Measurements from ENCODE around the gene ARHGEF33.

The ARHGEF33 gene

DNA sequence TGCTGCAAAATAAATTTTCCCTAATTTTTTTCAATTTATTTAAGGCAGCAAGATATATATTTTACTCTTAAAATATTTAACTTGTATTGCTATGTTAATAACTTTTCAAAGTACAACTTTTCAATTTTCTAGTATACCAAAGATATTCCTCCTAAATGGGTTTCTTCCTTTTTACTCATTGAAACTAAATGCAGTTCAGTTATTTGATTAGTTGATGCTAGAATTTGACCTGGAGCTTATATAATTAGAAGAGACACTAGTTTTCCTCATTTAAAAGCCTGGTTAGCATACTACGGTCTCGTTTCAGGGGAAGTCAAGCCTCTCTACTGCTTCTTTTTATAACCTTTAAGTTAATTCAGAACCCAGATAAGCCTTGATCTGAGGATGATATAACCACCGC is at the start of gene ARHGEF33:
Gene ARHGEF33 (plus strand): TSS at position 301 of the 400 bp plus-strand sequence. CDS start 29,573 bp downstream, outside the sequence.
- no peak for DNase-seq

DNA sequence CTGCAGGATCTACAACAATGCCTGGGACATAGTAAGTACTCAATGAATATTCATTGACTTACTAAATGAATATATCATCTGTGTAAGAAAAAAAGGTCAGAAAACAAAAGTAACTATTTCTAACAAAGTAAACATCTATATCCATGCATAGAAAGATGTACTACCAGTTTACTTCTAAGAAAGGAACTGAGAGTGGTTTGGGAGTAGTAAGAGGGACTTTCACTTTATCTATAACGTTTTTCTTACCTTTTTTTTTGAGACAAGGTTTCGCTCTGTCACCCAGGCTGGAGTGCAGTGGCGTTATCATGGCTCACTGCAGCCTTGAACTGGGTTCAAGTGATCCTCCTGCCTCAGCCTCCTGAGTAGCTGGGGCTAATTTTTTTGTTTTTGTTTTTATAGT is 39.6 kb upstream of the ARHGEF33 start:
- DNase-seq, result no peak

DNA sequence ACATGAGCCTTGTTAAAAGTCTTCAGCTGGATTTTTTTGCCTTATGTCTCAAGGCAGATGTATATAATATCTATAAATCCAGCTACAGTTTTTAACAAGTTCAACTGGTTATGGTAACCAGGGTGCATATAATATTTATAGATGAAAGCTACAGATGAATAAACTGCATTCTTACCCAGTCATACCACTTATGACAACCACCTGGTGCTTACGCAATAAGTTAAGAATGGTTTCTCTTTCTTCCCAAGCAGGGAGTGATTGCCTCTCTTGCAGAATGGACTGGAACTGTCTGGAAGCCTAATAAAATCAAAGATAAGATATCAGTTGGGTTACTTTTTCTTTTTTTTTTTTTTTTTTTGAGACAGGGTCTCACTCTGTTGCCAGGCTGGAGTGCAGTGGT is 33.5 kb upstream of the ARHGEF33 start:
- DNase-seq, result peak; percentile 31

DNA sequence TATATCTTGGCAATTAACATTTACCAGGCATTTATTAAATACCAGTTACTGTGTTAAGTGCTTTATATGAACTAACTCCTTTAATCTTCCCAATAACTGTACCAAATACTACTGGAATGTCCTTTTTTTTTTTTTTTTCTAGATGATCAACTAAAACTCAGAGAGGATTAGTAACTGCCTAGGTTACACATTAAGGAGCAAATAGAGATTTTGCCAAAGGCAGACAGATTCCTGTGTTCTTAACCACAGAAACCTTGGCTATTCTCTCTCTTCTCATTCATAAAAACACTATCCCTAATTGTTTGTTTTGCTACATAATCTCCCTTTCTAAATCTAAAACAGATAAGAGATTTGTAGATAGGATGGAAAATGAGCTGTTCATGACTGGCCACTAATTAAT is 27.2 kb upstream of the ARHGEF33 start:
- no peak for DNase-seq

DNA sequence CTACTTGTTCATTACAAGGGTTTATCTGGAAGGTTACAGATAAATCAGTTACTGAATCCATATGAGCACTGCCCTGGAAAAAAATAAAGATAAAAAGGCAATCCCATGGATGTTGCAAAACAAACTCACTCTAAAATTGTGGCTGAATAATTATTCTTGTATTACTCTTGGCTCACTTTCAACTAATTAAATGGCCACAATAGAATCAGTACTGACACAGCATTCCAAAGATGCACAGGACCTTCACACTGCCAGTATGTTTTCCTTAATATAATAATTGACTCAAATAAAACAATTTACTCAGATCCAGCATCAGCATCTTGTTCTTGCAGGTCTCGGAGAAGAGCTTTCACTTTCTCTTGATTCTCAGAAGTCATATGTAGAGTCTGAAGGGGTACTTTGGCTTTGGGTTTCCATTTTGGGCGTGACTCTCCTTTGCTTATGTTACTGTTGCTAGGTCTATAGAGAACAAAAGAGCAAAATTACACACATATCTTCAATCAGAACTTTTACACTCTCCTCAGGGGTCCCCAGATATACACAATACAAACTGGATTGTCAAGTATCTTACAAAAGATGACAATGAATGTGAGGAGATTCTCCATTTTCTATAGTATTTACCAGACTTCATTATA is 26.5 kb upstream of the ARHGEF33 start:
- no peak for DNase-seq

DNA sequence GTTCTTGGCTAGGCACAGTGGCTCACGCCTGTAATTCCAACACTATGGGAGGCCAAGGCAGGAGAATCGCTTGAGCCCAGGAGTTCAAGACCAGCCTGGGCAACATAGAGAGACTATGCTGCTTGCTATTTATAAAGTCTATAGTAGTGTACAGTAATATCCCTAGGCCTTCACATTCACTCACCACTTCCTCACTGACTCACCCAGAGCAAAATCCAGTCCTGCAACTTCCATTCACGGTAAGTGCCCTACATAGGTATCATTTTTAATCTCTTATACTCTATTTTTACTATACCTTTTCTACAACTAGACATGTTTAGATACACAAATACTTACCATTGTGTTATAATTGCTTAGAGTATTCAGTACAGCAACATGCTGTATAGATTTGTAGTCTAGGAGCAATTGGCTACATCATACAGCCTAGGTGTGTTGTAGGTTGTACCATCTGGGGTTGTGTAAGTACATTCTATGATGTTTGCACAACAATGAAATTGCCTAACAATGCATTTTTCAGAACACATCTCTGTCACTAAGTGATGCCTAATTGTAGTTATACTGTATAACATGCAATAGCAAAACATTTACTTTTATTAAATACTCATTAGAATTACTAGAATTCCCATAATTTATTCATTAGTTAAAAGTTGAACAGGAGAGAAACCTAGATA is 22.8 kb upstream of the ARHGEF33 start:
- DNase-seq, result peak; percentile 2

DNA sequence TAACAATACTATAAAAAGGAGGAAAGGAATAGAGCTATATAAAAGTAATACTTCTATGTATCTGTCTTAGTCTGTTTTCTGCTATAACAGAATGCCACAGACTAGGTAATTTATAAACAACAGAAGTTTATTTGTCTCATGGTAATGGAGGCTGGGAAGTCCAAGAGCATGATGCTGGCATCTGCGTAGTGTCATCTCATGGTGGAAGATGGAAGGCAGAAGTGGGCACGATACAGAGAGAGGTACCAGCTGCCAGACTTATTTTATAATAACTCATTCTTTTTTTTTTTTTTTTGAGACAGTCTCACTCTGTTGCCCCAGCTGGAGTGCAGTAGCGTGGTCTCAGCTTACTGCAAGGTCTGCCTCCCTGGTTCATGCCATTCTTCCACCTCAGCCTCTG is 18.2 kb upstream of the ARHGEF33 start:
- no peak for DNase-seq

DNA sequence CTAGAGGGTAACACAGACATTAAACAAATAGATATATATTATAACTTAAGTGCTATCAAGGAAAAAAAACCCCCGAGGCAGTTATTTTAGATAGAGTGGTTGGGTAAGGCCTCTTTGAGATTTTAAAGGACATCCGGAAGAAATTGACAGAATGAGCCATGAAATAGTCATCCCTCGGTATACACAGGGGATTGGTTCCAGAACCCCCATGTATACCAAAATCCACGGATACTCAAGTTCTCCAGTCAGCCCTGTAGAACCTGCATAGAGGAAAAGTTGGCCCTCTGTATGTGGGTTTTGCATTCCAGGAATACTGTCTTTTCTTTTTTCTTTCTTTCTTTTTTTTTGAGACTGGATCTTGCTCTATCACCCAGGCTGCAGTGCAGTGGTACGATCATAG is 15.9 kb upstream of the ARHGEF33 start:
- DNase-seq, result no peak

DNA sequence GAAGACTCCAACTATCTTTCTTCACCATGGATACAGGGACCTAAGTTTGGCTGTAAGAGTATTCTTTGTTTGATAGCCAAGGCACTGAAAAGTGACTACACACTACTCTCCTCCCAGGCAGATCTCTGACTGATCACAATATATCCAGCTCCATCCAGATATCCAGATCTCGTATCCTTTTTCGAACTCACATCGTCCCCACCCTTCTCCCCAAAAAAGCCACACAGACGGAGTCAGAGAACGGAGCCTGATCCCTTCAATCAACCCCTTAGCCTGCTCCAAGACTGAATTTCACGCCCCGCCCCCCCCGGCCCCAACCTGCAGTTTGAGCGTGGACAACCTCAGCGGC is 14.5 kb upstream of the ARHGEF33 start:
- no peak for DNase-seq

DNA sequence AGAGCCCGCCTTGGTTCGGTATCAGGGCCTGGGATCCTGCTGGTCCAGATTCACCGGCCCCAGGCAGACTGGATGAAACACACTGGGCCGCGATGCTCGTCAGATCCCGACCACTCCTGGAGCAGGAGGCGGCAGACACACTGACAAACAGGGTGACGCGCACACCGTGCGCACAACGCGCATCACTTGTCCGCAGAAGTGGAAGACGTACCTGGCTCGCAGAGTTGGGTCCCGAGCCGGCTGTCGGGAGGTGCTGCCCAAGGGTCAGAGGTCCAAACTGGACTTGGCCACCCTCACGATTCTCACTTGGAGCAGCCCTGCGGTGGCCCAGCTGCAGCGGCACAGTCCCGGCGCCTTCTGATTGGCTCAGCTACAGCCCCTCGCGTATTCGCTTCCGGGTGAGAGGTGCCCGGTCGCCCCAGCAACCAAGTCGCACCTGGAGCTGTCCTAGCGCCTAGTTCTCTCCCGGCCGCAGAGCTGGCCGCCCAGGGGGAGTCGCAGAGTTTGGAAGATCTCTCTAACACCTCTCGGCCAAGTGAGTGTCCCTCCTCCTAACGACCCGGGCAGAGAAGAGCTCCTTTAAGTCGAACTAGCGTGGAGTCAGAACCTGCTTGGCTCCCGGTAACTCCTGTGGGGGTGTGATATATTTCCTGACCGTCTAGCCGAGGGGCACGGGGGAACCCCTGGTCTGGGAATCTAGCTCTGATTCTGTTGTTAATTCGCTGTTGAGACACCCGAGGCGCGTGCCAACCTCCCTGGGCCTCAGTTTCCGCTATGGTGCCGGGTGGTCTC is 13.9 kb upstream of the ARHGEF33 start, which contains the start of the genes DHX57 and MORN2:
Gene DHX57 (minus strand): TSS at position 359 of the 792 bp plus-strand sequence. CDS start 7,529 bp downstream, outside the sequence.
Gene MORN2 (plus strand): TSS at position 401 of the 792 bp plus-strand sequence.
- DNase-seq, result peak; percentile 83

DNA sequence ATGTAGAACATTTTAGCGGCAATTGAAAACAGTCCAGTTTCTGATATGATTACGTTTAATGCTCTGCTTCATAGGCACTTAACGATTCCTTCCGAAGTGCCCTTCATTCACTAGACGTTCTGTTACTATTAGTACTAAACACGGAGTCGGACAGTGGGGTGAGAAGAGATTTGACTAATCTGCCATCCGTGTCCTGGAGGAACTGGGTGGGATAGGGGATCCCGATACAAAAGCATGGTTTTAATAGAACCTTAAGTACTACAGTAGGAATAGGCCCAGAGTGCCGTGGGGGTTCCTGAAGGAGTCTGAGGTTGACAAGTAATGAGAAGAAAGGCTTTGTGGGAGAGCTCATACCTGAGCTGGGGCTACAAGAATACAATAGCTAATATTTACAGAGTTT is 13.3 kb upstream of the ARHGEF33 start:
- no peak for DNase-seq

DNA sequence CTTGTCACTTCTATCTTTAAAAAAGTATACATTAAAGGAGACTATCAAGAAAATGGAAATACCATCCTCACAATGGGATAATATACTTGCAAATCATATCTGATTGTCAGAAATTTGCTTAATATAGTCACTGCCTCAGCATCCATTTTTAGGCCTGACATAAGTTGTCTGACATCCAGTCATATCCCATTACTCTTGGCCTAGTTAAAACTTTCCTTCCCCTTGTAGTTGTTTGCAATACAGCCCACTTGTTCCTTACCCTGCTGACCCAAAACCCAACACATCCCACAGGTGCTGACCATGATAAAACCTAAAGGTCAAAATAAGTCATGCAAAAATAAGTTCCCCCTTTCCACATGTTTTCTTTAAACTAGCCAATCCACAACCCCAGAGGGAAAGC is 3.6 kb upstream of the ARHGEF33 start:
- no peak for DNase-seq

DNA sequence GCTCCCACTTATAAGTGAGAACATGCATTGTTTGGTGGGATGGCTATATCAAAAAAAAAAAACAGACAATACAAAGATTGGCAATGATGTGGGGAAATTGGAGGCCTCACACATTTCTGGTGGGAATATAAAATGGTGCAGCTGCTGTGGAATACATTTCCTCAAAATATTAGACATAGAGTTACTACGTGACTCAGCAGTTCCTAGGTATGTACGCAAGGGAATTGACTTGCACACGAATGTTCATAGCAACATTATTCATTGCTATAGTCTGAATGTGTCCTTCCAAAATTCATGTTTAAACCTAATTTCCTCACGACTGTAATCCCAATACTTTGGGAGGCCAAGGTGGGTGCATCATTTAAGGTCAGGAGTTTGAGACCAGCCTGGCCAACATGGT is 2.3 kb upstream of the ARHGEF33 start:
- DNase-seq, result no peak

DNA sequence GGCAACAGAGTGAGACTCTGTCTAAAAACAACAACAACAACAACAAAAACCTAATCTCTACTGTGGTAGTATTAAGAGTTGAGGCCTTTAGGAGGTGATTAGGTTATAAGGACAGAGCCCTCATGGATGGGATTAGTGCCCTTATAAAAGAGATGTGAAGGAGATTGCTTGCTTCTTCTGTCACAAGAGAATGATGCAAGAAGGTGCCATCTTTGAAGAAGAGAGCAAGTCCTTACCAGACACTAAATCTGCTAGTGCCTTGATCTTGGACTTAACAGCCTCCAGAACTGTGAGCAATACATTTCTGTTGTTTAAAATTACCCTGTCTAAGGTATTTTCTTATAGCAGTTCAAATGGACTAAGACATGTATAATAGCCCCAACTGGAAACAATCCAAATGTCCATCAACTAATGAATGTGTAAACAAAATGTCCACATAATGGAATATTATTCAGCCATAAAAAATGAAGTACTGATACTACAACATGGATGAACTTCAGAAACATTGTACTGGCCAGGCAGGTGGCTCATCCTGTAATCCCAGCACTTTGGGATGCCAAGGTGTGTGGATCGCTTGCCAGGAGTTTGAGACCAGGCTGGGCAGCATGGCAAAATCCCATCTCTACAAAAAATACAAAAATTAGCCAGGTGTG is 1.6 kb upstream of the ARHGEF33 start:
- DNase-seq, result no peak

DNA sequence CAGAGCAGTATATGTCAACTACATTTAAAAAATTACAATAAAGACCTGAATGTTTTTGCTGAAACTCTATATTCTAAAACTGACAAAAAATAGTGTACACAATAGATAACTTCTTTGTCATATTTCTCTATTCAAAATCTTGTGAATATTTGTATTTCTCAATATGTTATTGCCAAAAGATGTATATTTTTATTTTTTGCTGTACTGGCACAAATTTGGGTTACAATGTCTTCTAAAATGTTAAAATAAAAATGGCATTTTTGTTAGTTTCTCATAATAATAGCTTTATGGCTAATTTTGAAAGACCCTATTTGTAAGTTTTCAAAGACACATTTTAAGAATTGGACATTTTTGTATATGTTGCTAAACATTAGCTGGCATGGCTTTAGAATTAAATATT is 630 bp upstream of the ARHGEF33 start:
- DNase-seq, result no peak

DNA sequence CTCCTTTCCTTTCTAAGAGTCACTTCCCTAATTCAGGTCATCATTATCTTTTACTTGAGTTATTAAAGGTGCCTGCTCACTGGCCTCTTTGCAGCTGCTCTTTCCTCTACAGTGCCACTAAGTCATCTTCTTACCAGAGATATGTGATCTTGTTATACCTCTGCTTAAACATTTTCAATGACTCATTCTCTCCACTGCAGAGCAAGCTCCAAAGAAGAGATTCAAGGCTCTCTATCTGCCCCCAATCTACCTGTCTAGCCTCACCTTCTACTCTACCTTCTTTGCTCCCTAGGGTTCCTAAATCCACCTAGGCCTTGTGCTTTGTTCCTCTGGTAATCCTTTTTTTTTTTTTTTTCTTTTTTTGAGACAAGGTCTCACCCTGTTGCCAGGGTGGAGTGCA is 3.1 kb downstream of the ARHGEF33 start:
- DNase-seq, result no peak

DNA sequence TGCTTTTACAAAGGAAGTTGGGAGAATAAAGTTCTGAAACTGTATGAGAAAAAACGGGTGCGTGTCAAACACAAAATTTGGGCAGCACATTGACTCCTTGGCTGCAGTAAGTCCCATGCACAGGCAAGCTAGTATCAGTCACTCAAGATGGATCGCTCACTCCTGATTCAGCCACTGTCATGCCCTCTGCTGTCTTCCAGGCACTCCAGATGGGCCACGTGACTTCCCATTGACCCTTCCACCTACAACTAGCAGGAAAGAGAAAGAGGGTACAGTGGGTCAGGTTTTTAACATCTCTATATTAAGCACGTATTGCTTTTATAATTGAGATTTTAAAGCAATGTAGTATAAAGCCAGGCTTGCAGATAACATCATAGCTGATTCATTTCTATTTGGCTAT is 8.6 kb downstream of the ARHGEF33 start:
- no peak for DNase-seq

DNA sequence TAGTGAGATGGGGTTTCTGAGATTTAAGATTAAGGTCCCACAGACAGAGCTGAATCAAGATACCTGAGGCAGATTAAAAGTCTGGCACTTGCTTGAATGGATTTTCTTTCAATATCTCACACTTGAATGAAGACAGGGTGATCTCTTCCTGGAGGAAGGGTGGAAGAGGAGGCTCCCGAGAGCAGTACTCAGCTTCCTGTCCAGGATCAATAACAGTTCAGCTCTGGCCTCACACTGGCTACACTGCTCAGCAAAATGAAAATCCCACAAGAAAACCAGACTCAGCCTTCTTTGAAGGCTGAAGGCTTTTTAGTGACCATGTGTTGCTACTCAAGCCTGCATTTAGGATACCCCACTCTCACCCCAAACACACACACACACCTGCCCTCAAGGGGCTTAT is 11.1 kb downstream of the ARHGEF33 start:
- DNase-seq, result no peak

DNA sequence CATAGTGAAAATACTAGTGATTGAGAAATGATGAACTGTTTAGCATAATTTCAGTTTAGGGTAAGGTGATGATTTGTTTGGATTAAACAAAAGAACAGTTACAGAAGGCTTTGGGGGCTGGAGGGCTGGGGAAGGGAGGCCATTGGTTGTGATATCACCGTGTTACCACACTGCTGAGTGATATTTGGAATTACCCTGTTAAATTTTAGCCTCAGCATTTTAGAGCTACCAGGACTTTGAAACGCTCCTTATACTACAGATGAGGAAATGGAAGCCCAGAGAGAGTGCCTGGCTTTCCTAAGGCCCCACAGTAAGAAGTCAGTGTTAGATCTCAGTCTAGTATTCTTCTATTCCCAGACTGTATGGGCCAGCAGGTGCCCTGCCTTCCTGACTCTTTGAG is 15.6 kb downstream of the ARHGEF33 start:
- no peak for DNase-seq

DNA sequence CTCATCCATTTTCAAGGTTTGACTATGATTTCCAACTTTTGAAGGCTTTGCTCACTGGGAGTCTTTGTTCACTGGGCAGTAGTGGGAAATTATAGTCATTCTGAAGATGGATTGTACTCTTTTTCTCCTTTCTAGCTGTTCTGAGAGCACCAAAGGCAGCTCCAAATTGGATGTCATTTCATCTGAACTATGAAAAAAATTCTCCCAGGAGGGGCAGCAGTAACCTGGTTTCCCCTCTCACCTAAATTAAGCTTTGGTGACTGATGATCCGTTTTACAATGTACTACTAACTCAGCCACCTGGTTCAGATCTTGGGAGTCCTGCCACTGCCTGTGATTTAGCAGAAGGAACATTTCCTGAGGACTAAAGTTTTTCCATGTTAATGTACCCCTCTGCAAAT is 17.6 kb downstream of the ARHGEF33 start:
- no peak for DNase-seq

DNA sequence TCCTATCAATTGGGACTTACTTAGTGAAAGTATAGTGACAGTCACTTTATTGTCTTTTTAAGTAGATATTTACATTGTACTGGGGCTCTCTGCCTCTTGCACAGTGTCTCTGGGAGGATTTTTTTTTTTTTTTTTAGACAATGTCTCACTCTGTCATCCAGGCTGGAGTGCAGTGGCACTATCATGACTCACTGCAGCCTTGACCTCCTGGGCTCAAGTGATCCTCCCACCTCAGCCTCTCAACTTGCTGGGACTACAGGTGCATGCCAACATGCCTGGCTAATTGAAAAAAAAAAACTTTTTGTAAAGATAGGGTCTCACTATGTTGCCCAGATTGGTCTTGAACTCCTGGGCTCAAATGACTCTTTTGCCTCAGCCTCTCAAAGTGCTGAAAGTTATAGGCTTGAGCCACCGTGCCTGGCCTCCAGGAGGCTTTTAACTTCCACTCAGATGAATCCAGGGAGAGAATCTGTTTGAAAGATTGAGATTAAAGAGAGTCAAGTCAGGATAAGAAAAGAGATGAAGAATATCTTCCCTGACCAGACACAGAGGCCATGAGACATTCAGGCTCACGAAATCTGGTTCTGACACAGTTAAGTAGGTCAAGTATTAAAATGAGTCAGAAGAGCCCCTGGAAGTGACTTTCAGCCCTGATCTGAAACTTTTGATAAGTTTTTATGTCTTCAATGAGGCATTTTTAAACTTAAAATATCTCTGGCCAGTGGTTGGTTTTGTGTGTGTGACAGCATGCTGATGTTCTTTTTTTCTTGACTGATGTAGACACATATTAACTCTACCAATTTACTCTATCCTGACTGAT is 18.3 kb downstream of the ARHGEF33 start:
- no peak for DNase-seq

DNA sequence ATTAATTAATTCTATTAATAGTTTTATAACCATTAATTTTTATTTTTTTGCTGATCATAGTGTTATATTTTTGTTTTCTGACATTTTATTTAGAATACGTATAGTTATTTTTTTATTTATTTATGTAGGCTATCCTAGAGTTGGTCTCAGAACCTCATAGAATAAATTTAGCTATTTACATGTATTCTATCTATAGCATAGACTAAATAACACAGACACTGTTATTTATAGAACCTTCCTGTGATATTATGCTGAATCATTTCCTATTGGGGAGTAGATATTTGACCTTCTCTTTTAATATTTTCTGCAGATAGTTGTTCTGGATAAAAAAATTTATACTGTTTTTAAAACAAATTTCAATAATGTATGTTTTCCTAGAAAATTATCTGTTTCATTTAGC is 20.2 kb downstream of the ARHGEF33 start:
- no peak for DNase-seq

DNA sequence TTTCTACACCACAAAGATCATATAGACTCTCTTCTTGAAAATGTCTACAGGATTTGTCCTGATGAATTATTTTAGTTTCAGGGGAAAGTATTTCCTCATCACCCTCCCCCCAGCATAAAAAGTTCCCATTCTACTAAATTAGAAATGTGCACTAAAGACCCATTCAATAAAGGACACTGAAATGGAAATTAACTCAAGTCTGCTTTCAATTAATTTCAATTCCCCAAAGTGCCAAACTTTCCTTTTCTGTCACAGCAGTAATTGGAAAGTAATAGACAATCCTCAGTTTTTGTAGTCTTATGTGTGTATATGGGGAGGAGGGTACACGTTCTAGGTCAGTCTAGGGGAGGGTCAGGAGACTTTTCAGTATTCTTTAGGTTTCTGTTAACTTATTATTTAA is 21.5 kb downstream of the ARHGEF33 start:
- no peak for DNase-seq
